ENCODE data around the gene ZNF408. TPM values are rescaled to one million over a fixed set of nuclear protein-coding genes. Genes with fewer than 3 reads are reported as not detected.

The ZNF408 gene
- total and polyA plus RNA-seq, 2 experiments from 2014 or later, result 6.1 to 17.2 TPM

- TF ChIP-seq CTCF (conservative IDR thresholded peaks at IDR 0.05; ENCODE audit: low read depth in 2 of 2) (no peak), ZNF331 (CRISPR knock-in tag; IDR thresholded peaks at IDR 0.05; ENCODE audit: low read depth) (no peak), POLR2AphosphoS5 (IDR thresholded peaks at IDR 0.05; ENCODE audit: low read depth) (no peak), ZNF462 (CRISPR knock-in tag; IDR thresholded peaks at IDR 0.05) (no peak), EZH2 (IDR thresholded peaks at IDR 0.05; ENCODE audit: low read depth, unreplicated experiment) (no peak), JUNB (IDR thresholded peaks at IDR 0.05; ENCODE audit: unreplicated experiment) (no peak), CREB1 (CRISPR knock-in tag; IDR thresholded peaks at IDR 0.05; ENCODE audit: low read depth) (no peak), ZNF114 (CRISPR knock-in tag; IDR thresholded peaks at IDR 0.05) (no peak), EZH2phosphoT487 (IDR thresholded peaks at IDR 0.05; ENCODE audit: unreplicated experiment) (no peak), REST (IDR thresholded peaks at IDR 0.05; ENCODE audit: unreplicated experiment) (no peak), ETS1 (IDR thresholded peaks at IDR 0.05) (no peak), STAT1 (IDR thresholded peaks at IDR 0.05; ENCODE audit: unreplicated experiment) (no peak), NANOG (IDR thresholded peaks at IDR 0.05; ENCODE audit: borderline replicate concordance) (no peak)
- Mint-ChIP-seq H3K27ac (no peak overlapping the region), H3K36me3 (ENCODE audit: low read depth) (peaks cover 12% of the 10 kb centered on the region; the same call in 2 of the 3 replicates), H3K9me3 (no peaks in the 10 kb centered on the region), H3K4me1 (no peaks in the 10 kb centered on the region), H3K4me3 (no peak overlapping the region), H3K27me3 (ENCODE audit: insufficient read depth, low read depth, poor library complexity) (peaks cover 4% of the 10 kb centered on the region)
- no peaks in the 10 kb centered on the region for H3K36me3 ChIP-seq (ENCODE audit: insufficient read depth)
- no peak overlapping the region for H3K4me3 ChIP-seq
- no peak overlapping the region for H3K4me2 ChIP-seq
- 0 out of 2 replicates have a peak, but pooled peaks cover 2% of the 10 kb centered on the region for H3F3A ChIP-seq (replicated peaks; ENCODE audit: low read depth)
- no peak overlapping the region for H3K27ac ChIP-seq (ENCODE audit: low read depth)
- no peaks in the 10 kb centered on the region for H3K27me3 ChIP-seq (ENCODE audit: insufficient read depth)
- H4K20me1 ChIP-seq (replicated peaks; ENCODE audit: insufficient read depth), result no peaks in the 10 kb centered on the region
- H3K9me2 ChIP-seq (ENCODE audit: insufficient read depth), result no peaks in the 10 kb centered on the region
- no peak overlapping the region for H2AFZ ChIP-seq
- no peaks in the 10 kb centered on the region for H3K4me1 ChIP-seq (ENCODE audit: insufficient read depth)
- no peaks in the 10 kb centered on the region for H3K79me2 ChIP-seq (replicated peaks; ENCODE audit: insufficient read depth)
- ATAC-seq (no peak), DNase-seq (ENCODE audit: low spot score) (no peak)
Measured at GRCh38 chr11:46682773-46683752, 17.8 kb upstream of the ZNF408 start.

Measured in GM23338 (cell line).